22Rv1 (cell line): ENCODE measurements around the gene SLCO3A1.

Experiments used
- CTCF ChIP-seq: fragments of 450-650 bp; IDR thresholded peaks from 2 replicates; pipeline ENCODE4 v1.5.1; 2017; ENCODE audit warnings: mild to moderate bottlenecking
- ZFX ChIP-seq: fragments of 450-650 bp; IDR thresholded peaks from 2 replicates; pipeline ENCODE4 v1.6.1; 2017; ENCODE audit warnings: antibody characterized with exemption, borderline replicate concordance

GRCh38 chr15:92056875-92057274, 203.4 kb downstream of the SLCO3A1 start:
- TF ChIP-seq CTCF (no peak), ZFX (no peak)
